Activated CD8-positive, alpha-beta memory T cell treated with anti-CD3 and anti-CD28 coated beads, Interleukin-2, amount 50 U/mL, for 4 hours (primary cell): ENCODE measurements around the gene DENND1A.

Experiments used
- DNase-seq: peaks from one replicate; pipeline ENCODE4 v3.0.0-alpha.2; 2020

The DENND1A gene

GRCh38 chr9:123722378-123722777, 207.5 kb downstream of the DENND1A start:
- no peak for DNase-seq

- no peak for DNase-seq
These were observed 211.7 kb downstream of the DENND1A start for GRCh38 chr9:123718188-123718587.

DNA sequence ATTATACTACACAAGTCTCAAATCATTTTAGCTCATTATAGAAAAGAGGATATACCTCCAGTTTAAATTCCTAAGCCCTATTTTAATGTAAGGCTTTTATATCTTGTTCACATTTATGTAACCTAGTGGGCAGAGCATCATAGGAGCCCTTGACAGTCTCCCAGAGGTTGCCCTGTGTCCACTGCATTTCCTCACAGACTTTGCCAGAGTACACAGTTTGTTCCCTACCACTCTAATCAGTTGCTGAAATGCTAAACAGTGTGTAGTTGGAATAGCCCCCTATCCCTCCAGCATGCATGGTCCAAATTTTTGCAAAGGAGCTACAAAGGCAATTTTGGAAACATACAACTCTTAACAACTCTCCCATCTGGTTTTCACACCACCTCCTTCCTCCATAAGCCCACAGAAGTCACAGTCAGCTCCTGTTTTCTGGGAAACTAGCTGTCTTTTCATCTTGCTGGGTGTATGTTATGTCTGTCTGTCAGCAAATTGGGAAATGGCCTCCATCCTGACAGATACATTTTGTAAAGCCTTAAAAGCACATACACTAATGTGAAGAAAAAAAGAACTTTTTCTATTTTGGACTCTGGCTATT, 212.2 kb downstream of the DENND1A start:
- DNase-seq, result no peak

DNA sequence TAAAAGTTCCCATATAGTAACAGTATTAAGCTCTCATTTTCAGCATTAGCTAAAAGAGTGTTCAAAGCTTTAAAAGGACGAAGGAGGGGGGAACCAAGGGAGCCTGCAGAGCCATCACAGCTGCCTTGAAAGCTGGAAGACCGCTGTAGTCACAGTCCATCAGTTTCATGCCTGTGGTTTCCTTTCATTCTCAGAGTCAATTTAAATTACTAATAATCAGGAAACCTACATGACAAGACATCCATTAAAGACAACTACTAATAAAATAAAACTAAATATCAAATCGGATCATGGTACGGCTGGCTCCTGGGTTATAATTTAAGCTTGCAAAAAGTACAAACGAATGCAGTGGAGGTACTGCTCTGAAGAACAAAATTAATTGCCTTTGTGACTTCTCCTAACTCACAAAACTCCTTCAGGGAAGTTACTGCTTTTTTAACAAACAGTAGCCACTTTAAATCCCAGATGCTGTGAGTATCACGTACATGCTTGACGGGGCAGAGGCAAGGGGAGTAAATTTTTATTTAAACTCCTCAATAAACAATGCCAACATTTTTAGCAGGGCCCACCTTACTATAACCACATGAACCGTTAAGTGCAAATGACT, 213.5 kb downstream of the DENND1A start:
- no peak for DNase-seq

DNA sequence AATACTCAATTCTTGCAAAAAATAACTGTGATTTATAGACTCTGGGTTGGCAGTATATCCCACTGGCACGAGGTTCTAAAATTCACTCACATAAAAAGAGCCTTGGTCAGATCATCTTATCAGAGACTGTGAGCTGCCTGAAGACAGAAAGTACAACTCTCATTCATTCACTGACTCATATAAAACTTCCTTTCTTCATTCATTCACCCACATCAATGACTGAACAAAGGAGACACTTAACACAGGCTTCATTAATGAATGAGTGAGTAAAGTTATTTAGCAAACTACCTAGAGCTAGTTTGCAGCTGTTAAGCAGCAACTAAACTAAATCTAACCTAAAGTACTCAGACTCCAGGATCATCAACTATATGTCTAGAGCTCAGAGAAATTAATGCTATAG, 214.7 kb downstream of the DENND1A start:
- no peak for DNase-seq

DNA sequence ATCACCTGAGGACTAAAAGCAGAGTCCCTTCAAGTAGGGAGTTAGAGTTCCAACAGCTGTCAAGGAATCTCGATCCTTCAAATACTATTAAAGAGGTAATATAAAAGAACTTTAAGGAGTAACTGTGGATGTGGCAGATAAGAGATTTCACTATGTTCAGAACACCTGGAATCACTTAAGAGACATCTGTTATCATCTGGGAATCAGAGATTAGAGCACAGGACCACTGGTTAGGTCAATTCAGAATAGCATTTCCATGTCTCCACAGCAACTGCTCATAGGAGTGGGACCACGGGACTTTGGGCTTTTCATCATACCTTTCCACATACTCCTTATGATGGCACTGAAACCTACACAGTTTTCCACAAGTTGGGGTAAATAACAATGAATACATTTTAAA, 216.6 kb downstream of the DENND1A start:
- no peak for DNase-seq

DNA sequence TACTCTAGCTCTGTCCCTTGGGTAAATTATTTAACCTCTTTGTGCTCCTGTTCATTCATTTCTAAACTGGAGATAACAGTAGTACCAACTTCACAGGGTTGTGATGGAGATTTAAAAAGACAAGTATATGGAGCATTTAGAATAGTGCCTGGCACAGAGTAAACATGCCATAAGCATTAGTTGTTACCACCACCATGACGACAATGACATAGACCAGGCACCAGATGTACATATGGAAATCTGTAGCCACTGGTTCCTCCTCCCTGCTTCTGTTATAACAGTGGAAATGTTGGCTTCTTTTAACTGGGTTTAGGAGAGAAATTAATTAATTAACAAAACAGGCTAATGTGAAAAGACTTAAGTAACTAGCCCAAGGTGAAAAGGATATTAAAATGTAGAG, 217.5 kb downstream of the DENND1A start:
- DNase-seq, result no peak

DNA sequence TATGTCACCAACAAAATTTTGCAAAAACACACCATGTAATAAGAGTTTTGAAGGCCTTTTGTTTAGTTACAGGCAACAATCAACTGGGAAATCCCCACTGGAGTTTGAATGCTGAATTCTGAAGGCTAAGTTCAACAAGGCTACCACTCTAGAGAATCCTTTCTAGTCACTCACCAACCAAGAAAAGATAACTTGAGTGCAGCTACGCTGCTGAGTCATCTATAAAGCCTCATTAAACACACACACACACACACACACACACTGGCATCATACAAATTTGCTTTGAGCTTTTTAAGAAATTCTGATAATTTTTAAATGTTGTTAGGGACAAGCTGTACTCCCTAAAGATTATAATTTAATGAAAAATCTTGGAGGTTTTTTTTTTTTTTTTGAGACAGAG, 219.6 kb downstream of the DENND1A start:
- no peak for DNase-seq

- no peak for DNase-seq
These were observed 227.4 kb downstream of the DENND1A start for GRCh38 chr9:123702483-123702882.

DNA sequence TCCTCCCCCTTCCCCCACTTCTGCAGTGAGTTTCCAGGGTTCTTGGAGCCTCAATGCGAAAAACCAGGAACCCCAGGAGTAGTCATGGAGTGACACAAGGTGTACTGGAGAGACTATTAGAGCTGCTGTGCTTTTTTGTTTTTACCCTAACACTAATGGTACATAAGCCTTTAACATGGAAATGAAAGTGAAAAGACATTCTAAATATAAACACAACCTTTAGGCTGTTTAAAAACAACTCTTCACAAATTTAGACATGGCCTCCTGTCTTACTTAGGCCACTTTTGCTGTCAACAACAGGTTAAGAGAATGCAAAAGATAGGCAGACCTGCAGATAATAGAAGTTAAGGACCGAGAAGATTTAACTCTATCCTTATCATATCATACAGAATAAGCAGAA, 232.2 kb downstream of the DENND1A start:
- DNase-seq, result no peak

DNA sequence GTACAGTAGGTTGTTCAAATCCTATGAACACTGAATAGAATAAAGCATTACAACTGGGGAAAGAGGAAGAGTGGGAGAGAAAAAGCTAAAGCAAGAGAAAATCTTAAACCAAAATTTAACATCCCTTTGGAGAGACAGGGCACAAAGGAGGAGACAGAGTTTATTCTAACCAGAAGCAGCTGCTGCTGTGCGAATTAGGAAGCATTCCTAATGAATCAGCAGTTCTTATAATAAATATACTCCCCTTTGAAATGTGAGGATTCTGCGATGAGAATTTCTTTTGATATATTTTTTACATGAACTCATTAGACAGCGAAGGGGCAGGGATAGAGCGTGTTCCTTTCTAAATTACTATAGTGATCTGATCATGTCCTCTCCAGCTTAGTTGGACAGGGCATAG, 233.4 kb downstream of the DENND1A start:
- no peak for DNase-seq

- DNase-seq, result no peak
These were observed 234.5 kb downstream of the DENND1A start for GRCh38 chr9:123695386-123695785.

DNA sequence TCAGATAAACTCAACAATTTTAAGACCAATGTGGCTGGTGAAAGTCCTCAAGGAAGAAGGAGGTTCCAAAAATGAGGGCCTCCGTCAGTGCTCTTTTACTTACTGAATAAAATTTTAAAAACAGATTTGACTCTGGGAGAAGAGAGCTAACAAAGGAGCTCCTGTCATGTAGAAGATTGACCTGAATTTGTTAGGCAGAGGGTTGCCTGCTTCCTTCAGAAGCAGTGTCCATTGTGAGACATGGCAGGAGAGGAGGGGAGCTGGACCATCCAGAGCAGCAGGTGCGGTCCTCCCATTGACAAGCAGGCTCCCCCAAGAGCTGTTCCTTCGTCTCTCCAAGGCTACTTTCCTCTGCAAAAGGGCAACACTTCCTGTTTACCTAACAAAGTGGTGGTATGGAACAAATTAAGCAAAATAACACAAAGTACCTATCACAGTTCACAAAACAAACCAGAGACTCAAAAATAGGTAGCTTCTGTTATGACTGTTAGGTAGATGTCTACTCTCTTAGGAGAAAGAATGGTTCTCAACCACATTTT, 238.1 kb downstream of the DENND1A start:
- no peak for DNase-seq

- DNase-seq, result no peak
These were observed 240.1 kb downstream of the DENND1A start for GRCh38 chr9:123689701-123690428.

DNA sequence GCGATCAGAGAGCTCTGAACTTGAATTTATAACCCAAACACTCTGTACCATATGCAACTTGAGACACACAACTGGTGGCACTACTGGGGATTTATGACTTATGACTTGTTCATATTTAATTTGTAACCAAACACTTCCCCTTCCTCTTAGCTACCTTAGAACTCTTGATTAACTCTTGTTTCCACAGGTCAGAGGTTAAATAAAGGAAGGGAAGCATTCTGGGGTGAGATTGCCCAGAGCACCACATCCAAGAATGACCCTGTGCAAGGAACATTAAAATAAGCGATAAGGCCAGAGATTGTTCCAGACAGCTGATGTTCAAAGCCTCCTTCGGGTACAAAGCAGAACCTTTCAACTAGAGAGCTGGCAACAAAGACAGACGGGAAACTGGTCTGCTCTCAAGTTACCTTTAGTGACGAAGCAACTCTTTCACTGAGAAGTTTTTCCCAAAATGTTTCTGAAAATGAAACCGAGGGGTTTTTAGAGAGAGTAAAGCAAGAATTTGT, 242.6 kb downstream of the DENND1A start:
- DNase-seq, result no peak

DNA sequence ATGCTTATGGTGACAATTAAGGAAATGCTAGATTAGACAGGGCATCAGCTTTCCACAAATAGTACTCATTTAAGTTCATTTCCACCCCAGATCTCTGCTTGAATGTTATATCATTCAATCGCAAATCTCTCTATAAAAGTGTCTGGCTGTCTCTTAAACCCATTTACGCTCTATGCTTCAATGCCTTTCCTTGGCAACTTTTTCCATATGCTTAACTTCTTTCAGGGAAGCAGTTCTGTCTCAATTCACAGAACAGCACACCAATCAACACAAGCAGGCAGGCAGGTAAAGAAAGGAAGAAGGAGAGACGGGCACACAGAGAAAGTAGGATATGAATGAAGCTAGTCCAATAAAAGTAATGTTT, 243.1 kb downstream of the DENND1A start:
- DNase-seq, result no peak

DNA sequence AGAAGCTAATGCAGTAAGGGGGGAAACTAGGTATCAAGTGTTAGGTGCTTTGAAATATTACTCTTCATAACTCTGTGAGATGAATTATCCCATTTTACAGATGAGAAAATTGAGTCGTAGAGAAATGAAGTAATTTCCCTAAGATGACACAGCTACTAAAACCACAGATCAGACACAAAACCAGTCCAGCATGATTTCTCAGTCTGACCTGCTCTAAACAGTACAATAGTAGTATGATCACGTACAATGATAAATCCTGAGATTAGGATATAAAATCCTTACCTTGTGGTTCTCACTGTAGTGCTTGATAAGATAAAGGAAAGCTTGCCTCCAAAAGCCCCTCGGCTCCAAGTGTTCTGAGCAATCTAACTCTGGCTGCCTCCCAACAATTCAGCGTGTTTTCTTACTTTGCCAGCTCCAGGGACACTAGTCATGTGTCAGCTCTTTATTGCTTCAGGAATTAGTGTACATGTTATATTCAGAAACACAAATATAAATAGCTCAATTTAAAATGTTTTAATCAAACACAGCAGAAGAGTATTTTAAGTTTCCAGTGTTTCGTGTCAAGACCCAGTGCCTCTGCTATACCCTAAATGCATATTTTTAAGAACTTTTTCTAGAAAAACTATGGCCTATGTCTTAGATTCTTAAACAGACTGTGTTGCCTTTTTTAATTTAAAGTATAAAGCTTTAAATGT, 243.6 kb downstream of the DENND1A start:
- no peak for DNase-seq

- no peak for DNase-seq
These were observed 244.3 kb downstream of the DENND1A start for GRCh38 chr9:123685489-123686083.

DNA sequence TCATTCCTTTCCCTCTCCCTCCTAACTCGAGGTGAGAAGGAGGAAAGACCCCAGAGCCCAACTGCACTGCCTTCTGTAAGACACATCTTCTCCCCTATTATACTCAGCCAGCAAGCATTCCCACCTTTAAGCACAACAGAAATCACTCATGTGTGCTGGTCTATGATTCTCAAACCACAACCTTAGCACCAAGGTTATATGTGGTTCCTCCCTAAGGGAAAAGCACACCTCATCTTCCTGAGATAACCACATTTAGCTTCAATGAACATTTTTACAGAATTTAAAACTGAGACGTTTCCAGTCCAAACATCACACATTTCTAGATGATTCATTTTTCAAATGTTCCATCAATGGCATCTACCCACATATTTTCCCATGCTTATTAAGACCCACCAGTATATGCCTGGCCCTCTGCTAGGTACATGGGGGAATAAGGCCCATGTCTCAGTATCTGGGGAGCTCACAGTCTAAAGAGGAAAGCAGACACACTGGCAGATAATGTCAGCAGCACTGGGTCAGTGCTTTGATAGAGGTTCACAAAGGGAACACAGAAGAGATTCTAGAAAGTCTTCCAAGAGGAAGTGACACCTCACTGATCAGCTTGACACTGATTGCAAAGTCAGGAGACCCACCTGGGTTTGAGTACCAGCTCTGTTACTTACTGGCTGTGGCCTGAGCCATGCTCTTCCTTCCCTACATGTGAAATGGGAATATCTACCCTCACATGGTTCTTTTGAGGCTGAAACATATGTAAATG, 245.4 kb downstream of the DENND1A start:
- no peak for DNase-seq

DNA sequence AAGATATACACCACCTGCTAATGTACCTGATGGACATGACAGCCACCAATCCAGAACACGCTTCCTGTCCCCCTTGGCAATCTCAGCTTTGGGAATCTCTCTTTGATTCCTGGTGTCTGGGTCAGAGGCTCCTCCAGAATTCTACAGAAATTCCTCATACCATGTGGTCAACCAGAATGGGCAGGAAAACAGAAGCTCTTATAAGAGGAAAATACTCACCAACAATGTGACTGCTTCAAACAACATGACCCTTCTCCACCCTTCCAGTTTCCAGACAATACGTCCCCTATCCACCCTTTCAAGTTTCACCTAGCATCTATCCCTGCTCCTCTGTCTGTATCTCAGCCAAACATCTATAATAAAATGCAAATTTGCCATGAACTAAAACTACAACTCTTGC, 247.2 kb downstream of the DENND1A start:
- no peak for DNase-seq

DNA sequence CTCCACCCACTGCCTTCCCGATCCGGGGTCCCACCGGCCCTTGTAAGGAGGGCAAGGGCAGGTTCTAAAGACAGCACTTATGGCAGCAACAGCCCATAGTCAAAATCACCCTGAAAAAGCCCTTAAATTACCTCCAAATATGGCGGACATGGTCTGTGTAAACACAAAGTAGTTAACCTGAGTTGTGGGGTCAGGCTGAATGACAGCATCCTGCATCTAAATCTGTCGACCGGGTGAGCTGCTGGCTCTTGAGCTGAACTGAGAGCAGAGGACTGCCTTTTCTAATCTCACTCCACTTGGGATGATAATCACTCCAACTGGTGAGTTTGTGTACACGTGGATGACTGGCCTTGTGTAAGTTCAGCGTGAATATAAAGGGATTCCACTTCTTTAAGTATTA, 249.6 kb downstream of the DENND1A start:
- no peak for DNase-seq

DNA sequence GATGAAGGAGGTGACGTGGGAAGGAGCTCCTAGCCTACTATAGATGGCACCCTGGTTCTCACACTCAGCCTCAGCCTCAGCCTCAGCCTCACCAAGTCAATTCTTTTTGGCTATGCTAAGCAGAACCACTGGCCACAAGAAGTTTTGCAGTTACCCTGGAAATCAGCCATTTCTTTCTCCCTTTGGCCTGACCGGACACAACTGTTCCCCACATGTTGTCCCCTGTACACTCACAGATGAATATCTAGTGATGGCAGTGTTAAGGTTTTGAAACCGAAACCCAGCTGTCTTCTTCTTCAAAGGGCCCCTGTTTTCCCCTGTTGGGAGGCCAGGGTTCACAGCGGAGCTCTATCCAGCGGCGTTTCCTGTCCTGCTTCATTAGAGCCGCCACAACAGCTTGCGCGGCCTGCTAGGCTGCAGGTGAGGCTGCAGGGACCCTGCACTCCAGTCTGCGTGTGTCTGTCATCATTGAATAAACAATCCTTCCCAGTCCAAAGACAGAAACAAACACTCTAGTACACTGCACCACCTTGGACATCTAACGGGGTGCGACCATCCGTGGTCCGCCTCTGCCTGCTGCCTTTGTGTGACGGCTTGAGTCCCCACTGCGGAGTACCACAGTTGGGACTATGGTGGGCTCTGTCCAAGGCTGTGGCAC, 250.5 kb downstream of the DENND1A start:
- no peak for DNase-seq
